Aorta (tissue), 5 donors: ENCODE data around the gene PDP2. TPM values are rescaled to one million over a fixed set of nuclear protein-coding genes. Genes with fewer than 3 reads are reported as not detected.

Source experiments
- ATAC-seq: fragments of 200-7000 bp; cut with Tn5 transposase; one replicate; pipeline ENCODE4 v1.9.1; 2022; ENCODE audit warnings: moderate library complexity; ENCODE audit not compliant: low FRiP score
- DNase-seq, 2 donors: peaks; one replicate each; pipeline ENCODE4 v3.0.0-alpha.2; 2020
- H3K27ac ChIP-seq, 2 donors: one replicate each; pipeline ENCODE4 v1.5.1; 2013; ENCODE audit warnings: low read length in 2 of 2, mild to moderate bottlenecking in 2 of 2, moderate library complexity in 2 of 2, control low read depth in 1 of 2, inconsistent platforms in 1 of 2, low read depth in 1 of 2
- H3K27me3 ChIP-seq, 2 donors: one replicate each; pipeline ENCODE4 v1.6.1; 2013; ENCODE audit warnings: control low read depth in 1 of 2, low read length in 1 of 2, mild to moderate bottlenecking in 1 of 2, moderate library complexity in 1 of 2; ENCODE audit not compliant: insufficient read depth in 2 of 2, control insufficient read depth in 1 of 2
- H3K36me3 ChIP-seq, 2 donors: one replicate each; pipeline ENCODE4 v1.6.1; 2013; ENCODE audit warnings: control low read depth in 1 of 2, low read length in 1 of 2, mild to moderate bottlenecking in 1 of 2; ENCODE audit not compliant: insufficient read depth in 2 of 2, control insufficient read depth in 1 of 2
- H3K4me1 ChIP-seq, 2 donors: one replicate each; pipeline ENCODE4 v1.6.1; 2013; ENCODE audit warnings: low read length in 2 of 2, control low read depth in 1 of 2, mild to moderate bottlenecking in 1 of 2, moderate library complexity in 1 of 2; ENCODE audit not compliant: insufficient read depth in 2 of 2, control insufficient read depth in 1 of 2
- H3K4me3 ChIP-seq, 2 donors: one replicate each; pipeline ENCODE4 v1.5.1; 2013; ENCODE audit warnings: low read length in 2 of 2, control low read depth in 1 of 2, mild to moderate bottlenecking in 1 of 2
- H3K9me3 ChIP-seq: one replicate; pipeline ENCODE4 v1.6.1; 2013; ENCODE audit warnings: mild to moderate bottlenecking, low read length; ENCODE audit not compliant: control insufficient read depth
- WGBS, 2 donors: extraction: QIAGEN DNeasy Blood & Tissue Kit; methylation state at CpG; one replicate each; pipeline ENCODE4 v1.1.7; 2013; 5-methylcytosine and 5-hydroxymethylcytosine counted together
- intact Hi-C, 2 donors: fragments of 100-400 bp; cut with DNase I; formaldehyde crosslinking; loops; one replicate each; pipeline versions ENCODE4 v1.14.2 to v1.15.0; 2022
- polyA plus RNA-seq, 2 donors: library from polyadenylated mRNA; stranded (reverse); fragments of 200-250 nt; gene quantifications; one replicate each; pipeline ENCODE4 v1.2.3, GENCODE V29; 2013
- total RNA-seq, 2 donors: library from RNA; stranded (reverse); fragmentation: NEBNext Ultra II Directional; extraction: Animal tissue kit (Norgen Biotek cat#: 25700); gene quantifications; one replicate each; pipeline ENCODE4 v1.2.1, GENCODE V29; 2021
- donor health status: healthy with polysubstance abuse.
- donor health status: Bipolar disorder and iron deficiency.
- donor health status: DM: no; HTN: no; CAD: no.
- donor health status: DM: no; HTN: no; CAD: no.
- donor health status: DM: yes; HTN: yes; CAD: no.

Gene PDP2
- total and polyA plus RNA-seq, 4 donors = 2.1 to 10.9 (median 5.7) TPM

- no peak overlapping the region for H3K4me3 ChIP-seq
- DNase-seq (peak in 1 of 2 donors; percentile 24), ATAC-seq (no peak)
- no peaks in the 10 kb centered on the region for H3K9me3 ChIP-seq
- H3K27me3 ChIP-seq = no peaks in the 10 kb centered on the region
- 90 to 93% methylated on average over 4 of the region's 4 CpGs for whole genome bisulfite sequencing, 2 donors
- intact Hi-C loops = no loop called here
- no peak overlapping the region for H3K27ac ChIP-seq
- H3K36me3 ChIP-seq = no peaks in the 10 kb centered on the region
- H3K4me1 ChIP-seq = no peaks in the 10 kb centered on the region
These were observed 30.8 kb upstream of the PDP2 start for GRCh38 chr16:66849549-66849948.

GRCh38 chr16:66850115-66850815 is 30.1 kb upstream of the PDP2 start:
- ATAC-seq (no peak), DNase-seq (peak in 1 of 2 donors; percentile 16)
- 92 to 96% methylated on average over 13 to 14 of the region's 14 CpGs for WGBS, 2 donors
- Histone ChIP-seq H3K4me1 (no peaks in the 10 kb centered on the region), H3K4me3 (no peak overlapping the region), H3K36me3 (no peaks in the 10 kb centered on the region), H3K27ac (no peak overlapping the region), H3K9me3 (no peaks in the 10 kb centered on the region), H3K27me3 (no peaks in the 10 kb centered on the region)
- intact Hi-C loops = no loop called here

GRCh38 chr16:66851166-66851964 is 28.9 kb upstream of the PDP2 start:
- ATAC-seq (no peak), DNase-seq (peak; percentile 22 to 72)
- Histone ChIP-seq H3K4me3 (no peak overlapping the region), H3K4me1 (no peaks in the 10 kb centered on the region), H3K9me3 (no peaks in the 10 kb centered on the region), H3K36me3 (no peaks in the 10 kb centered on the region), H3K27ac (no peak overlapping the region), H3K27me3 (no peaks in the 10 kb centered on the region)
- 92 to 93% methylated on average over 13 of the region's 13 CpGs for WGBS, 2 donors
- intact Hi-C loops = no loop called here

- H3K9me3 ChIP-seq = no peaks in the 10 kb centered on the region
- intact Hi-C loops = no loop called here
- no peak overlapping the region for H3K27ac ChIP-seq
- 83 to 84% methylated on average over 15 of the region's 15 CpGs for WGBS, 2 donors
- H3K36me3 ChIP-seq = no peaks in the 10 kb centered on the region
- no peak overlapping the region for H3K4me3 ChIP-seq
- ATAC-seq = no peak
- no peaks in the 10 kb centered on the region for H3K27me3 ChIP-seq
- H3K4me1 ChIP-seq = no peaks in the 10 kb centered on the region
- peak; percentile 45 to 61 for DNase-seq
These were observed 26.8 kb upstream of the PDP2 start for GRCh38 chr16:66853261-66854139.

GRCh38 chr16:66856184-66856730 is 24.1 kb upstream of the PDP2 start:
- no peaks in the 10 kb centered on the region for H3K4me1 ChIP-seq
- H3K4me3 ChIP-seq = no peak overlapping the region
- ATAC-seq (no peak), DNase-seq (peak in 1 of 2 donors; percentile 35)
- no peaks in the 10 kb centered on the region for H3K27me3 ChIP-seq
- no peaks in the 10 kb centered on the region for H3K9me3 ChIP-seq
- no peaks in the 10 kb centered on the region for H3K36me3 ChIP-seq
- H3K27ac ChIP-seq = no peak overlapping the region
- intact Hi-C loops = no loop called here
- WGBS, 2 donors = 93 to 99% methylated on average over 6 of the region's 6 CpGs

- ATAC-seq (no peak), DNase-seq (peak in 1 of 2 donors; percentile 19)
- intact Hi-C loops = no loop called here
- no peaks in the 10 kb centered on the region for H3K9me3 ChIP-seq
- no peak overlapping the region for H3K27ac ChIP-seq
- WGBS, 2 donors = 97 to 100% methylated on average over 2 of the region's 2 CpGs
- no peaks in the 10 kb centered on the region for H3K4me1 ChIP-seq
- no peaks in the 10 kb centered on the region for H3K36me3 ChIP-seq
- no peaks in the 10 kb centered on the region for H3K27me3 ChIP-seq
- H3K4me3 ChIP-seq = no peak overlapping the region
These were observed 23.5 kb upstream of the PDP2 start for GRCh38 chr16:66856801-66857200.

GRCh38 chr16:66857437-66857836 is 22.9 kb upstream of the PDP2 start:
- Histone ChIP-seq H3K9me3 (no peaks in the 10 kb centered on the region), H3K36me3 (no peaks in the 10 kb centered on the region), H3K4me1 (no peaks in the 10 kb centered on the region), H3K27me3 (no peaks in the 10 kb centered on the region), H3K27ac (no peak overlapping the region), H3K4me3 (no peak overlapping the region)
- intact Hi-C loops = no loop called here
- DNase-seq (no peak), ATAC-seq (no peak)
- whole genome bisulfite sequencing, 2 donors = 89% methylated on average over 6 of the region's 6 CpGs

GRCh38 chr16:66858740-66859396 is 21.4 kb upstream of the PDP2 start:
- H3K27me3 ChIP-seq = no peaks in the 10 kb centered on the region
- no peaks in the 10 kb centered on the region for H3K9me3 ChIP-seq
- H3K36me3 ChIP-seq = no peaks in the 10 kb centered on the region
- H3K4me1 ChIP-seq = no peaks in the 10 kb centered on the region
- 31 to 40% methylated on average over 4 of the region's 4 CpGs for WGBS, 2 donors
- intact Hi-C loops = no loop called here
- no peak overlapping the region for H3K4me3 ChIP-seq
- no peak overlapping the region for H3K27ac ChIP-seq
- ATAC-seq (no peak), DNase-seq (peak; percentile 58 to 75)
